Astrocyte of the cerebellum (primary cell): ENCODE results near the gene THEM5.

Experiments used
- DNase-seq: peaks from one replicate; pipeline ENCODE4 v3.0.0-alpha.2; 2011; ENCODE audit warnings: low read depth
- H3K4me3 ChIP-seq: 2 replicates; pipeline ENCODE4 v1.5.1; 2011; ENCODE audit warnings: mild to moderate bottlenecking, low read depth, low read length, moderate library complexity
- CTCF ChIP-seq: IDR thresholded peaks from 2 replicates; pipeline ENCODE4 v1.5.1; 2012; ENCODE audit warnings: low read length, low read depth, moderate library complexity, mild to moderate bottlenecking; ENCODE audit errors: missing control alignments
- in situ Hi-C: cut with HindIII; loops from 2 replicates; pipeline ENCODE4 v1.10.0; 2017; ENCODE audit warnings: low sequenced_read_pairs

THEM5 gene

GRCh38 chr1:151864411-151864810, 10.9 kb upstream of the THEM5 start:
- in situ Hi-C loops: no loop called here
- DNase-seq: no peak
- no peak overlapping the region for H3K4me3 ChIP-seq
- no peak for TF ChIP-seq CTCF

GRCh38 chr1:151862604-151863003, 9.1 kb upstream of the THEM5 start:
- no peak overlapping the region for H3K4me3 ChIP-seq
- in situ Hi-C loops: no loop called here
- DNase-seq: no peak
- TF ChIP-seq CTCF: no peak

- H3K4me3 ChIP-seq: no peak overlapping the region
- no peak for DNase-seq
- in situ Hi-C loops: no loop called here
- TF ChIP-seq CTCF: no peak
These were observed 7.1 kb upstream of the THEM5 start for GRCh38 chr1:151860504-151861187.

GRCh38 chr1:151859891-151860293, 6.4 kb upstream of the THEM5 start:
- in situ Hi-C loops: no loop called here
- TF ChIP-seq CTCF: no peak
- H3K4me3 ChIP-seq: no peak overlapping the region
- no peak for DNase-seq

GRCh38 chr1:151858886-151859665, 5.6 kb upstream of the THEM5 start:
- in situ Hi-C loops: no loop called here
- no peak overlapping the region for H3K4me3 ChIP-seq
- TF ChIP-seq CTCF: no peak
- DNase-seq: no peak

- no peak overlapping the region for H3K4me3 ChIP-seq
- in situ Hi-C loops: no loop called here
- DNase-seq: no peak
- TF ChIP-seq CTCF: no peak
These were observed 4.7 kb upstream of the THEM5 start for GRCh38 chr1:151858030-151858746.
